Activated naive CD4-positive, alpha-beta T cell treated with anti-CD3 and anti-CD28 coated beads, Interleukin-2, amount 50 U/mL, for 72 hours (primary cell): ENCODE results near the gene ANKFN1. TPM values are rescaled to one million over a fixed set of nuclear protein-coding genes. Genes with fewer than 3 reads are reported as not detected.

Experiments used
- ATAC-seq, 2 donors: fragments of 150-1000 bp; cut with Tn5 transposase; 2 replicates each; pipeline ENCODE4 v1.10.0; 2021; ENCODE audit warnings: mild to moderate bottlenecking in 2 of 2, moderate library complexity in 2 of 2
- DNase-seq, 2 donors: peaks; one replicate each; pipeline ENCODE4 v3.0.0; 2021 to 2022; ENCODE audit warnings: low spot score in 2 of 2
- H3K27ac Mint-ChIP-seq, 2 donors: one replicate each; pipeline ENCODE4 v1.8.0; 2022; ENCODE audit warnings: mild to moderate bottlenecking in 2 of 2, mixed read lengths in 2 of 2
- H3K36me3 Mint-ChIP-seq, 2 donors: one replicate each; pipeline ENCODE4 v1.8.0; 2022; ENCODE audit warnings: mixed read lengths in 2 of 2
- H3K9me3 Mint-ChIP-seq, 2 donors: one replicate each; pipeline ENCODE4 v1.8.0; 2022; ENCODE audit warnings: mixed read lengths in 2 of 2
- total RNA-seq, 2 donors: library from RNA; stranded (reverse); gene quantifications; one replicate each; pipeline ENCODE4 v1.2.3, GENCODE V29; 2022

Gene ANKFN1
- total RNA-seq, 2 donors from 2014 or later, result not detected

DNA sequence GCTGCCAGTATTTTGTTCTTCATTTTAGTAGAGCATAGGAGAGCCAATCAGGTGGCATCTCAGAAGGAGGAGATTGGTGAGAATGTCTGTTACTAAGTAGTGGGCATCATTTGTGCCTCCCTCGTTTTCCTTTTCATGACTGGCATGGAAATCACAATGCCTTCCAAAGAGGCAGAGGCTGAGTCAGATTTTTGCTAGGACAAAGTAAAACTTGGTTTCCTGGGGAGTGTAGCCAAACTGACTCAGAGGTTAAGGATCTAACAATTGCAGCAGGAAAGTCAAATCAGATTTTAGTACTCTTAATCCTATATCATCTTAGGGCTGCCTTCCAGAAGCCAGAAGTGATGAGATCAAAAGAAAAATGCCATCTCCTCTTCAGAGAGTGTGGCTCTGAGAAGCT is 138.7 kb downstream of the ANKFN1 start:
- Mint-ChIP-seq H3K27ac (no peak overlapping the region), H3K9me3 (peaks cover 0 to 5% of the 10 kb centered on the region in 2 donors), H3K36me3 (no peaks in the 10 kb centered on the region)
- peak in 1 of 2 donors; percentile 23 for ATAC-seq
- DNase-seq, result no peak

DNA sequence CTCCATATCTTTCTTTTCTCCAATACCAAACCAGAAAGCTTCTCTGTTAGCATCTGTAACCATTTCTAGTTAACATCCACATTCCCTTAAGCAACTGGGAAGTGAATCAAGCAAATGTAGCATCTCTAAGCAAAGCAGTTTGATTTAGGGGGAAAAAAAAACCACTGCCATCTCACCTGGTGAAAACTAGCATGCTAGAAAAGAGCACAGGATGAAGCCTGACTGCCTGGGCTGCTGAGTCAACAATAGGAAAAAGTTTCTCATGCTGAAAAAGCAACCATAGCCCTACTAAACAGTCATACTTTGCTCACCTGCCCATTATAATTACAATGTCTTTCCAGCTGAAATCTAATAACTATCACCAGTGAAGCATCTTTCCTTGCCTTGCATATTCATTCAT is 139.3 kb downstream of the ANKFN1 start:
- peaks cover 0 to 5% of the 10 kb centered on the region in 2 donors for H3K9me3 Mint-ChIP-seq
- DNase-seq, result peak in 1 of 2 donors; percentile 9
- H3K36me3 Mint-ChIP-seq, result no peaks in the 10 kb centered on the region
- no peak overlapping the region for H3K27ac Mint-ChIP-seq
- ATAC-seq, result peak; percentile 44 to 83

GRCh38 chr17:56297184-56297583 is 143.9 kb downstream of the ANKFN1 start:
- Mint-ChIP-seq H3K9me3 (no peaks in the 10 kb centered on the region), H3K36me3 (no peaks in the 10 kb centered on the region), H3K27ac (no peak overlapping the region)
- ATAC-seq (peak; percentile 86 to 94), DNase-seq (peak in 1 of 2 donors; percentile 21)

DNA sequence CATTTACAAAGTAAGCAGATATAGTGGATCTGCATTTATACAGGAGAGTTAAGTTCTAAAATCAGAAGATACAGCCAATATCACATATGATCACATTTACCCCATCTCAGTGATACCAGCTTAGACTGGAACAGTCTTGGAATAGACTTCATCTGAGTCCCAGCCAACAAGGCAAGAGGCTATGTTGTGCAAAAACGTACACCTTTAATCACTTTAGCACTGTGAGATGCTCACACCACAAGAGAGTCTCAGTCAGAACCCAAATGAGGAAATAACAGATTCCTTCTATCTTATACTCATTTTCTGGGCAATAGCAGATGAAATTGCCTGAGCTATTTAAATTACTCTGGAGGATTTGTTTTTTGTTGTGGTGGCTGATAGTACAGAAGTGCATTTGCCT is 145.6 kb downstream of the ANKFN1 start:
- H3K27ac Mint-ChIP-seq, result no peak overlapping the region
- no peak for DNase-seq
- no peaks in the 10 kb centered on the region for H3K36me3 Mint-ChIP-seq
- no peaks in the 10 kb centered on the region for H3K9me3 Mint-ChIP-seq
- ATAC-seq, result no peak

DNA sequence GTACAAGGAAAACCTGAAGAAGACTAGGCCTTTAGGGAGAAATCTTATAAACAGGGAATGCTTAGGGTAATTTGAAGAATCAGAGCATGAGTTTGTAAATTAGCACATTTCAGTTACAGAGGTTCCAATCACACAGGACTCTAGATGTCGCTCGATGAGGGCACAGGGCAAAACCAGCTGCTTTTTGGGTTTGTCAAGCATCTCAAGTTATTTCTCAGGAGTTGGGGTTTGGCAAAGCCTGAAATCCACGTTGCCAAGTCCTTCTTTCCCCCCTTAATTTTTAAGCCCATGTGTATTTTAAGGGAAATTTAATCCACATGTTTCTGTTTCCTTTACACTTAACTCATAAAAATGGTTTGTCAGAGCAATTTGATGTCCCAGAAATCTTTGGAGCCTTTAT is 146.9 kb downstream of the ANKFN1 start:
- Mint-ChIP-seq H3K9me3 (no peaks in the 10 kb centered on the region), H3K36me3 (no peaks in the 10 kb centered on the region), H3K27ac (no peak overlapping the region)
- ATAC-seq (no peak), DNase-seq (no peak)

DNA sequence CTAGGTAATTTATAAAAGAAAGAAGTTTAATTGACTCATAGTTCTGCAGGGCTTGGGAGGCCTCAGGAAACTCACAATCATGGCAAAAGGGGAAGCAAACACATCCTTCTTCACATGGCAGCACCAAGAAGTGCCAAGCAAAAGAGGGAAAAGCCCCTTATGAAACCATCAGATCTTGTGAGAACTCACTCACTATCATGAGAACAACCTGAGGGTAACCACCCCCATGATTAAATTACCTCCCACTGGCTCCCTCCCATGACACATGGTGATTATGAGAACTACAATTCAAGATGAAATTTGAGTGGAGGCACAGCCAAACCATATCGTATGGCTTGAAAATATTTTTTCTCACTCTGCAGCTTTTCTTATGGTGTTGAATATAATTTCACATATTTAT is 151.7 kb downstream of the ANKFN1 start:
- H3K36me3 Mint-ChIP-seq, result no peaks in the 10 kb centered on the region
- DNase-seq (no peak), ATAC-seq (no peak)
- no peak overlapping the region for H3K27ac Mint-ChIP-seq
- no peaks in the 10 kb centered on the region for H3K9me3 Mint-ChIP-seq

- DNase-seq, result no peak
- no peaks in the 10 kb centered on the region for H3K36me3 Mint-ChIP-seq
- no peak for ATAC-seq
- H3K27ac Mint-ChIP-seq, result no peak overlapping the region
- H3K9me3 Mint-ChIP-seq, result no peaks in the 10 kb centered on the region
These were observed 156.6 kb downstream of the ANKFN1 start for GRCh38 chr17:56309897-56310296.

DNA sequence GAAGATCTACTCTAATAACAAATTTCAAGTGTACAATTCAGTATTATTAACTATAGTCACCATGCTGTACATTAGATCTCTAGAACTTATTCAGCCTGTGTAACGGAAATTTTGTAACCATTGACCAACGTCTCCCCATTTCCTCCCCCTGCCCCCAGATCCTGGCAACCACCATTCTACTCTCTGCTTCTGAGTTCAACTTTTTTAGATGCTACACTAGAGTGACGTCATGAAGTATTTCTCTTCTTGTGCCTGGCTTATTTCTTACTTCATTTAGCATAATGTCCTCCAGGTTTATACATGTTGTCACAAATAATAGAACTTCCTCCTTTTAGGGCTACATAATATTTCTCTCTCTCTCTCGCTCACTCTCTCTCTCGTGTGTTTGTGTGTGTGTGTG is 157.5 kb downstream of the ANKFN1 start:
- Mint-ChIP-seq H3K36me3 (no peaks in the 10 kb centered on the region), H3K27ac (no peak overlapping the region), H3K9me3 (no peaks in the 10 kb centered on the region)
- DNase-seq (no peak), ATAC-seq (no peak)

GRCh38 chr17:56313201-56313600 is 159.9 kb downstream of the ANKFN1 start:
- Mint-ChIP-seq H3K27ac (no peak overlapping the region), H3K9me3 (no peaks in the 10 kb centered on the region), H3K36me3 (no peaks in the 10 kb centered on the region)
- DNase-seq, result no peak
- no peak for ATAC-seq

- ATAC-seq (peak in 1 of 2 donors; percentile 67), DNase-seq (no peak)
- Mint-ChIP-seq H3K27ac (no peak overlapping the region), H3K36me3 (no peaks in the 10 kb centered on the region), H3K9me3 (no peaks in the 10 kb centered on the region)
These were observed 160.8 kb downstream of the ANKFN1 start for GRCh38 chr17:56314026-56314425.

DNA sequence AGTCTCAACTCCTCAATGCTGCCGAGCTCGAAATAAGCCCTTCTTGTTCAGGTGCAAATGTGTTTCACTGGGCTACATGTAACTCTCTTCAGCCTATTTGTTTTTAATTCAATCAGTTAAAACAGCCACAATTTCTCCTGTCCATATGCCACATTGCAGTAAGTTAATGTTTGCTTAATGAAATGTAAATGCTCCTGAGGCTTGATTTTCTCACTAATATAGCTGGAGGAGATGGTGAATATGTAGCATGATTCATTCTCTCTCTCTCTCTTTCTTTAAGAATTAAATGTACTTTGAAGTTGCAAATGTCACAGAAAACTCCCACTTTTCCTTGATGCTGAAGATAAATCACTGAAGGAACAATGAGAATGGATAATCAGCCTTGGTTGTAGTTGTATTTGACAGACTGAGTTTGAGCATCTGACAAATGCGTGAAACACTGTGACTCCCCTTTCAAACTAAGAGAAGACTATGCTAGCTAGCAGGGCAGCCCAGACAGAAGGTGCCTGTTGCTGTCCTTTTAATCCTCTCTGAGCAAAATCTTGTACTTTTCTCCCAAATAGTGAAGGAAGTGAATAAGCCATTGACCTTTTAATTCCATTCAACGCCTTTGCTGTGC is 161.8 kb downstream of the ANKFN1 start:
- no peak for ATAC-seq

GRCh38 chr17:56316604-56317003 is 163.3 kb downstream of the ANKFN1 start:
- DNase-seq (no peak), ATAC-seq (no peak)
- Mint-ChIP-seq H3K36me3 (no peaks in the 10 kb centered on the region), H3K27ac (no peak overlapping the region), H3K9me3 (no peaks in the 10 kb centered on the region)

More for the DNA sequence above, 161.8 kb downstream of the ANKFN1 start:
- no peak overlapping the region for H3K27ac Mint-ChIP-seq
- no peaks in the 10 kb centered on the region for H3K9me3 Mint-ChIP-seq
- H3K36me3 Mint-ChIP-seq, result no peaks in the 10 kb centered on the region
- no peak for DNase-seq

GRCh38 chr17:56317351-56318208 is 164.3 kb downstream of the ANKFN1 start:
- H3K27ac Mint-ChIP-seq, result no peak overlapping the region
- ATAC-seq (no peak), DNase-seq (no peak)
- no peaks in the 10 kb centered on the region for H3K9me3 Mint-ChIP-seq
- no peaks in the 10 kb centered on the region for H3K36me3 Mint-ChIP-seq

DNA sequence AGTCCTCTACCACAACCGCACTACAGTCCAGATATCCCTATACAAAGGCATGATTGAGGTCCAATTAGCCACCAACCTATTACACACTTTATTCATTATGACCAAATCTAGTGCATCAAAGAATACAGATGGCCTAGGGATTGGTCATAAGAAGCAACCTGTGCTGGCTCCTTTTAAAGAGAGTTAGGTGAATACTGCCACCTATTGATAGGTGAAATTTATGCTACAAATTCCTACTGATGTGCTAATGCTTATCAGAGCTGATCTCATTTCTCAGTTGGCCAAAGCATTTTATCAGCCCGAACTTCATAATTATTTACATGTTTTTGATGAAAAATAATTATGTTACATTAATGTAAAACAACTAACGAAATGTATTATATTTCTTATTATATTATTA is 166.3 kb downstream of the ANKFN1 start:
- no peak overlapping the region for H3K27ac Mint-ChIP-seq
- no peaks in the 10 kb centered on the region for H3K36me3 Mint-ChIP-seq
- DNase-seq (no peak), ATAC-seq (peak in 1 of 2 donors; percentile 58)
- no peaks in the 10 kb centered on the region for H3K9me3 Mint-ChIP-seq

GRCh38 chr17:56320443-56320842 is 167.2 kb downstream of the ANKFN1 start:
- no peaks in the 10 kb centered on the region for H3K36me3 Mint-ChIP-seq
- H3K9me3 Mint-ChIP-seq, result no peaks in the 10 kb centered on the region
- DNase-seq (no peak), ATAC-seq (no peak)
- no peak overlapping the region for H3K27ac Mint-ChIP-seq

DNA sequence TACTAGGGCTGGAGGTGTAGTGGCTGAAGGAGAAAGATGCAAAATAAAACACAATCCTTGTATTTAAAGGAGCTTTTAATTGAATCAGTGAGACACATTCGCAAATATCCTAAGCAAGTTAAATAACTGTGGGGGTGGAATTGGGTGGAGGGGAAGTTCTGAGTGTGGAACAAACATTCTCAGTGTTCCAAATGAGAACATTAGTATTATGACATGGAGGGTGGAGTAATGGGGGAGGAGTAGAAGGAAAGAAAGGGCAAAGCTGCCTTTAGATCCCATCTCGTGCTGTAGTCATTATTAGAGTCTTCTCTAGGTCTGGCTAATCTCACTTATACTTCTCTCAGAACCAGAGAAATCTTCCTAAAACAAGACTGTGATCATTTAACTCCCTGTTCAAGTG is 169.7 kb downstream of the ANKFN1 start:
- H3K9me3 Mint-ChIP-seq, result no peaks in the 10 kb centered on the region
- ATAC-seq, result no peak
- no peak overlapping the region for H3K27ac Mint-ChIP-seq
- H3K36me3 Mint-ChIP-seq, result no peaks in the 10 kb centered on the region
- DNase-seq, result no peak

DNA sequence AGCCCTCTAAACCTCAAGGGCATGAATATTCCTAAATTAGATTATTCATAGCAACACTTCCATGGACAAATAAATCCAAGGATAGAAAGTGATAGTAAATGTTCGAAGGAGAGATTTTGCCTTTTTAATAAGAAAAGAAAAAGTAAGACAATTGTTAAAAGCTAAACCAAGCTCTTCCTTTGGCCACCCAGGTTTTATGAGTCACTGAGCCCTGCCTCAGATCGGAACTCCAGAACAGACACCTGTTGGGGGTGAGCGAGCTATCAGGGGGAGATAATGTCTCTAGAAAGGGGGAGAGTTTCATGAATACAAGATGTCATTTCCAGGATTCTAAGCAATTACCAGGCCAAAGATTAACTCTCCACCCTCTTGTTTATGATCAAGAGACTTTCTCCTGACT is 171.4 kb downstream of the ANKFN1 start:
- no peak overlapping the region for H3K27ac Mint-ChIP-seq
- DNase-seq (no peak), ATAC-seq (no peak)
- no peaks in the 10 kb centered on the region for H3K9me3 Mint-ChIP-seq
- H3K36me3 Mint-ChIP-seq, result no peaks in the 10 kb centered on the region
